SK-N-SH (cell line): ENCODE data around the gene FAM107B. TPM values are rescaled to one million over a fixed set of nuclear protein-coding genes. Genes with fewer than 3 reads are reported as not detected.

ENCODE experiments used
- CTCF ChIA-PET: fragments of 300-600, 350-600 bp; formaldehyde crosslinking; extraction: SDS; loops from one replicate; lab custom pipeline; 2021; lab: Yijun Ruan, JAX
- POLR2A ChIA-PET: fragments of 350-600 bp; sonication (Branson Sonifier 250); formaldehyde crosslinking; extraction: SDS; loops from one replicate; lab custom pipeline; 2020; ENCODE audit warnings: antibody characterized with exemption, inconsistent platforms; lab: Yijun Ruan, JAX
- DNase-seq: peaks from one replicate; pipeline ENCODE4 v3.0.0; 2012
- H2AFZ ChIP-seq: fragments of 200-600 bp; sonication (generic); 2 replicates; pipeline ENCODE4 v1.8.1; 2016; ENCODE audit warnings: antibody characterized with exemption, mild to moderate bottlenecking, low read depth
- H3F3A ChIP-seq: fragments of 200-600 bp; sonication (generic); replicated peaks from 2 replicates; pipeline ENCODE3; 2016; ENCODE audit warnings: antibody characterized with exemption, mild to moderate bottlenecking; ENCODE audit not compliant: insufficient read depth
- H3K27ac ChIP-seq, 2 experiments: fragments of 200-500 bp in 1 of 2; fragments of 200-600 bp in 1 of 2; sonication (Bioruptor generic) in 1 of 2; sonication (generic), shearing (Covaris generic) in 1 of 2; 2 replicates each; pipeline versions ENCODE4 v1.5.1 to v1.6.1; 2014 to 2016; ENCODE audit warnings: low read depth in 2 of 2, inconsistent platforms in 1 of 2, low read length in 1 of 2, mild to moderate bottlenecking in 1 of 2, mixed read lengths in 1 of 2
- H3K27me3 ChIP-seq: fragments of 200-600 bp; sonication (generic), shearing (Covaris generic); 2 replicates; pipeline ENCODE4 v1.6.1; 2016; ENCODE audit warnings: mixed run types; ENCODE audit not compliant: insufficient read depth
- H3K36me3 ChIP-seq, 2 experiments: fragments of 200-500 bp in 1 of 2; fragments of 200-600 bp in 1 of 2; sonication (Bioruptor generic) in 1 of 2; sonication (generic) in 1 of 2; replicated peaks in 1 of 2; 2 replicates each; pipeline versions ENCODE3 to v1.5.1; 2014 to 2016; ENCODE audit warnings: low read length in 1 of 2, mild to moderate bottlenecking in 1 of 2; ENCODE audit not compliant: insufficient read depth in 2 of 2, control insufficient read depth in 1 of 2
- H3K4me1 ChIP-seq, 2 experiments: fragments of 200-500 bp in 1 of 2; fragments of 200-600 bp in 1 of 2; sonication (Bioruptor generic) in 1 of 2; sonication (generic), shearing (Covaris generic) in 1 of 2; 2 replicates each; pipeline versions ENCODE4 v1.5.1 to v1.6.1; 2014 to 2016; ENCODE audit warnings: low read depth in 1 of 2, low read length in 1 of 2, mixed run types in 1 of 2; ENCODE audit not compliant: insufficient read depth in 2 of 2, control insufficient read depth in 1 of 2
- H3K4me2 ChIP-seq: fragments of 200-600 bp; sonication (generic), shearing (Covaris generic); 2 replicates; pipeline ENCODE4 v1.6.1; 2017; ENCODE audit warnings: mixed run types
- H3K4me3 ChIP-seq, 2 experiments: fragments of 200-500 bp in 1 of 2; fragments of 200-600 bp in 1 of 2; sonication (Bioruptor generic) in 1 of 2; sonication (generic), shearing (Covaris generic) in 1 of 2; 2 replicates each; pipeline versions ENCODE4 v1.5.1 to v1.8.1; 2014 to 2016; ENCODE audit warnings: low read depth in 2 of 2, inconsistent platforms in 1 of 2, low read length in 1 of 2, mild to moderate bottlenecking in 1 of 2, mixed read lengths in 1 of 2, moderate library complexity in 1 of 2
- H3K79me2 ChIP-seq: fragments of 200-600 bp; sonication (generic); 2 replicates; pipeline ENCODE4 v1.8.1; 2017; ENCODE audit warnings: mild to moderate bottlenecking; ENCODE audit not compliant: insufficient read depth
- H3K9ac ChIP-seq: fragments of 200-600 bp; sonication (generic); 2 replicates; pipeline ENCODE4 v1.6.1; 2017; ENCODE audit warnings: mixed run types
- H3K9me2 ChIP-seq: fragments of 200-600 bp; sonication (generic); 2 replicates; pipeline ENCODE4 v1.6.1; 2017; ENCODE audit warnings: mixed run types
- H3K9me3 ChIP-seq: fragments of 200-600 bp; sonication (generic); 2 replicates; pipeline ENCODE4 v1.6.1; 2017; ENCODE audit warnings: mixed run types, mild to moderate bottlenecking, moderate library complexity
- H4K20me1 ChIP-seq: fragments of 200-600 bp; sonication (generic); 2 replicates; pipeline ENCODE4 v1.6.1; 2017; ENCODE audit warnings: mild to moderate bottlenecking, mixed run types; ENCODE audit not compliant: insufficient read depth
- CHD2 ChIP-seq: fragments of 150-350 bp; IDR thresholded peaks from 2 replicates; pipeline ENCODE4 v1.6.1; 2018; ENCODE audit warnings: low read length; ENCODE audit not compliant: partially characterized antibody
- EP300 ChIP-seq, 2 experiments: IDR thresholded peaks; 2 replicates each; pipeline versions ENCODE4 v1.4.0 to v1.6.1; 2012; ENCODE audit warnings: borderline replicate concordance in 1 of 2, low read depth in 1 of 2, low read length in 1 of 2
- EZH2phosphoT487 ChIP-seq: fragments of 200-600 bp; sonication (generic); IDR thresholded peaks from 2 replicates; pipeline ENCODE4 v1.6.1; 2017; ENCODE audit warnings: low read depth, mixed run types, mild to moderate bottlenecking, antibody characterized with exemption, moderate library complexity, borderline replicate concordance
- GATA2 ChIP-seq: sonication (generic); formaldehyde crosslinking; IDR thresholded peaks from 2 replicates; pipeline ENCODE4 v1.5.0; 2020; ENCODE audit warnings: mild to moderate bottlenecking, missing genetic modification reagents
- PBX3 ChIP-seq: IDR thresholded peaks from 2 replicates; pipeline ENCODE4; 2012
- RCOR1 ChIP-seq: fragments of 150-350 bp; IDR thresholded peaks from 2 replicates; pipeline ENCODE4 v1.6.1; 2017; ENCODE audit warnings: antibody characterized with exemption, low read length
- SMC3 ChIP-seq: IDR thresholded peaks from 2 replicates; pipeline ENCODE4 v1.6.1; 2012; ENCODE audit warnings: low read depth, low read length, improper control_type of control experiment
- TAF1 ChIP-seq: IDR thresholded peaks from 2 replicates; pipeline ENCODE4 v1.6.1; 2012; ENCODE audit warnings: low read depth, mild to moderate bottlenecking, low read length, moderate library complexity, borderline replicate concordance
- WGBS: methylation state at CpG from one replicate; pipeline ENCODE4 v1.1.6; 2017; ENCODE audit warnings: low lambda C conversion rate; 5-methylcytosine and 5-hydroxymethylcytosine counted together
- polyA plus RNA-seq, 3 experiments: library from polyadenylated mRNA; depleted of rRNA; stranded (reverse); fragments of >200 nt; gene quantifications; 2 replicates each; pipeline ENCODE4 v1.2.3, GENCODE V29; 2012
- TF ChIP-seq, protein P1 (sequence below): IDR thresholded peaks from 2 replicates; pipeline ENCODE4 v1.4.0; 2012; ENCODE audit warnings: low read depth, borderline replicate concordance
- TF ChIP-seq, protein P2 (sequence below): fragments of 150-350 bp; IDR thresholded peaks from 2 replicates; pipeline ENCODE4 v1.6.1; 2016; ENCODE audit warnings: mild to moderate bottlenecking, low read depth, low read length

The FAM107B gene
- polyA plus RNA-seq, 1 of the 3 experiments (the other 2 are of a cell fraction) = 1.0 TPM

GRCh38 chr10:14815681-14816080 lies 41.0 kb upstream of the FAM107B start:
- 84% methylated on average over 6 of the region's 6 CpGs for WGBS
- no peaks in the 10 kb centered on the region for H3K79me2 ChIP-seq
- H3K27me3 ChIP-seq = no peaks in the 10 kb centered on the region
- no peaks in the 10 kb centered on the region for H3K9me3 ChIP-seq
- H3K4me1 ChIP-seq = no peaks in the 10 kb centered on the region
- H3K9me2 ChIP-seq = no peaks in the 10 kb centered on the region
- no peak for DNase-seq
- H3K36me3 ChIP-seq = no peaks in the 10 kb centered on the region
- H3F3A ChIP-seq = no peaks in the 10 kb centered on the region
- POLR2A ChIA-PET = no interaction called here
- TF ChIP-seq, protein P1, sequence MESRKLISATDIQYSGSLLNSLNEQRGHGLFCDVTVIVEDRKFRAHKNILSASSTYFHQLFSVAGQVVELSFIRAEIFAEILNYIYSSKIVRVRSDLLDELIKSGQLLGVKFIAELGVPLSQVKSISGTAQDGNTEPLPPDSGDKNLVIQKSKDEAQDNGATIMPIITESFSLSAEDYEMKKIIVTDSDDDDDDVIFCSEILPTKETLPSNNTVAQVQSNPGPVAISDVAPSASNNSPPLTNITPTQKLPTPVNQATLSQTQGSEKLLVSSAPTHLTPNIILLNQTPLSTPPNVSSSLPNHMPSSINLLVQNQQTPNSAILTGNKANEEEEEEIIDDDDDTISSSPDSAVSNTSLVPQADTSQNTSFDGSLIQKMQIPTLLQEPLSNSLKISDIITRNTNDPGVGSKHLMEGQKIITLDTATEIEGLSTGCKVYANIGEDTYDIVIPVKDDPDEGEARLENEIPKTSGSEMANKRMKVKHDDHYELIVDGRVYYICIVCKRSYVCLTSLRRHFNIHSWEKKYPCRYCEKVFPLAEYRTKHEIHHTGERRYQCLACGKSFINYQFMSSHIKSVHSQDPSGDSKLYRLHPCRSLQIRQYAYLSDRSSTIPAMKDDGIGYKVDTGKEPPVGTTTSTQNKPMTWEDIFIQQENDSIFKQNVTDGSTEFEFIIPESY = no peak
- no peak overlapping the region for H3K4me2 ChIP-seq
- no peaks in the 10 kb centered on the region for H4K20me1 ChIP-seq
- no peak overlapping the region for H3K27ac ChIP-seq
- H3K4me3 ChIP-seq = no peak overlapping the region
- CTCF ChIA-PET = interaction anchor here (1.6 kb wide), 1 partner anchor 17 kb away, joined by 3 read pairs; no protein-coding TSS in a partner anchor
- no peak overlapping the region for H2AFZ ChIP-seq
- H3K9ac ChIP-seq = no peak overlapping the region

DNA sequence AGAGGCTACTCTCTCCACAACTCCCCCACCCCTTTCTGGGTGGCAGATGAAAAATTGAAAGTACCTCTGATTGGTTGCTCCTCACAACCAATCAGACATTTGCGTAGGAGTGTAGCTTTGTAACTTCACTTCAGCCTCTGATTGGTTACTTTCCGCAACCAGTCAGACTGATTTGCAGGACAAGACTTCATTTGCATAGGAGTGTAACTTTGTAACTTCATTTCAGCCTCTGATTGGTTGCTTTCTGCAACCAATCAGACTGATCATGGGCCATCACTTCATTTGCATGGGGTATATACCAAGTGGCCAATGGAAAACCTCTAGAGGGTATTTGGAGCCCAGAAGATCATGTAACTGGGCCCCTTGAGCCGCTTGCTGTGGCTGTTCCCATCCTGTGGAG lies 37.6 kb upstream of the FAM107B start:
- Histone ChIP-seq H3K4me3 (no peak overlapping the region), H3K79me2 (no peaks in the 10 kb centered on the region), H3K9me2 (no peaks in the 10 kb centered on the region), H4K20me1 (no peaks in the 10 kb centered on the region), H3K9me3 (no peaks in the 10 kb centered on the region), H3K4me2 (no peak overlapping the region), H3F3A (no peaks in the 10 kb centered on the region), H2AFZ (no peak overlapping the region), H3K36me3 (no peaks in the 10 kb centered on the region), H3K9ac (no peak overlapping the region), H3K27me3 (no peaks in the 10 kb centered on the region), H3K4me1 (no peaks in the 10 kb centered on the region), H3K27ac (no peak overlapping the region)
- POLR2A ChIA-PET = no interaction called here
- 82% methylated on average over 3 of the region's 3 CpGs for whole genome bisulfite sequencing
- no peak for TF ChIP-seq PBX3
- no peak for TF ChIP-seq GATA2 (CRISPR knock-in tag)
- no peak for TF ChIP-seq EP300 (IDR thresholded peaks at IDR 0.05; ENCODE audit: borderline replicate concordance in 1 of 2, low read depth in 1 of 2, low read length in 1 of 2)
- no peak for TF ChIP-seq CHD2
- no peak for TF ChIP-seq RCOR1
- TF ChIP-seq, protein P2, sequence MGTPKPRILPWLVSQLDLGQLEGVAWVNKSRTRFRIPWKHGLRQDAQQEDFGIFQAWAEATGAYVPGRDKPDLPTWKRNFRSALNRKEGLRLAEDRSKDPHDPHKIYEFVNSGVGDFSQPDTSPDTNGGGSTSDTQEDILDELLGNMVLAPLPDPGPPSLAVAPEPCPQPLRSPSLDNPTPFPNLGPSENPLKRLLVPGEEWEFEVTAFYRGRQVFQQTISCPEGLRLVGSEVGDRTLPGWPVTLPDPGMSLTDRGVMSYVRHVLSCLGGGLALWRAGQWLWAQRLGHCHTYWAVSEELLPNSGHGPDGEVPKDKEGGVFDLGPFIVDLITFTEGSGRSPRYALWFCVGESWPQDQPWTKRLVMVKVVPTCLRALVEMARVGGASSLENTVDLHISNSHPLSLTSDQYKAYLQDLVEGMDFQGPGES = no peak
- no peak for TF ChIP-seq TAF1
- TF ChIP-seq, protein P1 = no peak
- no peak for TF ChIP-seq SMC3
- TF ChIP-seq EZH2phosphoT487 = no peak
- no peak for DNase-seq
- CTCF ChIA-PET = interaction anchor here (0.6 to 2.2 kb wide), 2 partner anchors 212 to 274 kb away, joined by 3 to 10 read pairs; no protein-coding TSS in a partner anchor
